Loucy (cell line): ENCODE measurements around the gene ELN.

Experiments
- EZH2phosphoT487 ChIP-seq: fragments of 200-600 bp; IDR thresholded peaks from 2 replicates; pipeline ENCODE4 v1.6.1; 2018; ENCODE audit warnings: antibody characterized with exemption, mild to moderate bottlenecking, moderate library complexity, borderline replicate concordance
- TF ChIP-seq, protein P1 (sequence below): fragments of 200-600 bp; sonication (generic); conservative IDR thresholded peaks from 2 replicates; pipeline ENCODE4 v1.5.1; 2014; ENCODE audit warnings: mild to moderate bottlenecking, antibody characterized with exemption, low read length

DNA sequence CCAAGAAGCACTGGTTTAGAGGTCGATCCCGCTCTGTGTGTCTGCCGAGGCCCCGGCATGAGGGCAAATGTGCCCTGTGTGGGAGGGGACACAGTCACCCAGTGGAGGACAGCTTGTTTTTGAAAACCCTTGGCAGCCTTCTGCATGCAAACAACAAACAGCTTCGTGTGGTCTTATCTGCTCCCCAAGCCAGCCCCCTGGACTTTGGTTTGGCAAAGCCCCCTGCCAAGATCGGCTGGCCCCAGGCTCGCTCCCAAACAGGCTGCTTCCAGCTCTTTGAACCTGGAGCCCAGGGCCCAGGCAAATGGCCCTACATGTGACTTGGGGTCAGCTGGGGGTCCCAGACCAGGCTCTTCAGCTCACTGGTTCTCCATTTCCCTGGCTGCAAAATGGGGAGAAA, 2.9 kb downstream of the ELN start:
- TF ChIP-seq, protein P1, sequence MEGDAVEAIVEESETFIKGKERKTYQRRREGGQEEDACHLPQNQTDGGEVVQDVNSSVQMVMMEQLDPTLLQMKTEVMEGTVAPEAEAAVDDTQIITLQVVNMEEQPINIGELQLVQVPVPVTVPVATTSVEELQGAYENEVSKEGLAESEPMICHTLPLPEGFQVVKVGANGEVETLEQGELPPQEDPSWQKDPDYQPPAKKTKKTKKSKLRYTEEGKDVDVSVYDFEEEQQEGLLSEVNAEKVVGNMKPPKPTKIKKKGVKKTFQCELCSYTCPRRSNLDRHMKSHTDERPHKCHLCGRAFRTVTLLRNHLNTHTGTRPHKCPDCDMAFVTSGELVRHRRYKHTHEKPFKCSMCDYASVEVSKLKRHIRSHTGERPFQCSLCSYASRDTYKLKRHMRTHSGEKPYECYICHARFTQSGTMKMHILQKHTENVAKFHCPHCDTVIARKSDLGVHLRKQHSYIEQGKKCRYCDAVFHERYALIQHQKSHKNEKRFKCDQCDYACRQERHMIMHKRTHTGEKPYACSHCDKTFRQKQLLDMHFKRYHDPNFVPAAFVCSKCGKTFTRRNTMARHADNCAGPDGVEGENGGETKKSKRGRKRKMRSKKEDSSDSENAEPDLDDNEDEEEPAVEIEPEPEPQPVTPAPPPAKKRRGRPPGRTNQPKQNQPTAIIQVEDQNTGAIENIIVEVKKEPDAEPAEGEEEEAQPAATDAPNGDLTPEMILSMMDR, result no peak
- no peak for TF ChIP-seq EZH2phosphoT487
